WTC11 (cell line): Measurements from ENCODE around the gene RPUSD3.
"Not testable (repeated sequence)": the region's sequence is repeated elsewhere in the genome, so short reads cannot be mapped to it uniquely, and the experiment has no call there.

ENCODE experiments used
- ESRRA ChIP-seq: sonication (generic); formaldehyde crosslinking; IDR thresholded peaks from 2 replicates; pipeline ENCODE4 v1.8.1; 2022; ENCODE audit warnings: mild to moderate bottlenecking, missing genetic modification reagents, borderline replicate concordance
- NR3C1 ChIP-seq: sonication (generic); formaldehyde crosslinking; conservative IDR thresholded peaks from 2 replicates; pipeline ENCODE4 v1.8.1; 2023; ENCODE audit warnings: low read depth, mild to moderate bottlenecking, missing genetic modification reagents
- TF ChIP-seq, protein P1 (sequence below): fragments of 200-600 bp; IDR thresholded peaks from 2 replicates; pipeline ENCODE4 v1.8.0; 2022; ENCODE audit warnings: antibody characterized with exemption

DNA sequence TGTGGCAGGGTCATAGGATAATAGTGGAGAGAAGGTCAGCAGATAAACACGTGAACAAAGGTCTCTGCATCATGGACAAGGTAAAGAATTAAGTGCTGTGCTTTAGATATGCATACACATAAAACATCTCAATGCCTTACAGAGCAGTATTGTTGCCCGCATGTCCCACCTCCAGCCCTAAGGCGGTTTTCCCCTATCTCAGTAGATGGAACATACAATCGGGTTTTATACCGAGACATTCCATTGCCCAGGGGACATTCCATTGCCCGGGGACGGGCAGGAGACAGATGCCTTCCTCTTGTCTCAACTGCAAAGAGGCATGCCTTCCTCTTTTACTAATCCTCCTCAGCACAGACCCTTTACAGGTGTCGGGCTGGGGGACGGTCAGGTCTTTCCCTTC lies 4.1 kb upstream of the RPUSD3 start:
- not testable (repeated sequence) for TF ChIP-seq NR3C1 (CRISPR knock-in tag); ESRRA
- TF ChIP-seq, protein P1, sequence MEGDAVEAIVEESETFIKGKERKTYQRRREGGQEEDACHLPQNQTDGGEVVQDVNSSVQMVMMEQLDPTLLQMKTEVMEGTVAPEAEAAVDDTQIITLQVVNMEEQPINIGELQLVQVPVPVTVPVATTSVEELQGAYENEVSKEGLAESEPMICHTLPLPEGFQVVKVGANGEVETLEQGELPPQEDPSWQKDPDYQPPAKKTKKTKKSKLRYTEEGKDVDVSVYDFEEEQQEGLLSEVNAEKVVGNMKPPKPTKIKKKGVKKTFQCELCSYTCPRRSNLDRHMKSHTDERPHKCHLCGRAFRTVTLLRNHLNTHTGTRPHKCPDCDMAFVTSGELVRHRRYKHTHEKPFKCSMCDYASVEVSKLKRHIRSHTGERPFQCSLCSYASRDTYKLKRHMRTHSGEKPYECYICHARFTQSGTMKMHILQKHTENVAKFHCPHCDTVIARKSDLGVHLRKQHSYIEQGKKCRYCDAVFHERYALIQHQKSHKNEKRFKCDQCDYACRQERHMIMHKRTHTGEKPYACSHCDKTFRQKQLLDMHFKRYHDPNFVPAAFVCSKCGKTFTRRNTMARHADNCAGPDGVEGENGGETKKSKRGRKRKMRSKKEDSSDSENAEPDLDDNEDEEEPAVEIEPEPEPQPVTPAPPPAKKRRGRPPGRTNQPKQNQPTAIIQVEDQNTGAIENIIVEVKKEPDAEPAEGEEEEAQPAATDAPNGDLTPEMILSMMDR, result not testable (repeated sequence)
